Measurements from ENCODE around the gene RPLP1.

The RPLP1 gene

GRCh38 chr15:69500339-69500738 lies 47.7 kb downstream of the RPLP1 start:
- H3K9ac ChIP-seq (ENCODE audit: low read depth, low read length): no peak overlapping the region
- no peaks in the 10 kb centered on the region for H3K9me3 ChIP-seq (ENCODE audit: insufficient read depth, low read depth, low read length)
- peaks cover 8% of the 10 kb centered on the region; the same call in 1 of the 2 replicates for H3K4me1 ChIP-seq (ENCODE audit: insufficient read depth, low read length)
- H3K4me3 ChIP-seq (ENCODE audit: low read length): no peak overlapping the region
- no peaks in the 10 kb centered on the region for H3K27me3 ChIP-seq (ENCODE audit: insufficient read depth, low read length)
- 89% methylated on average over 1 of the region's 1 CpG for WGBS
- H3K36me3 ChIP-seq (ENCODE audit: insufficient read depth, low read length): no peaks in the 10 kb centered on the region
- no peak overlapping the region for H3K27ac ChIP-seq (ENCODE audit: low read depth, low read length)

- Histone ChIP-seq H3K27ac (ENCODE audit: low read depth, low read length) (no peak overlapping the region), H3K9ac (ENCODE audit: low read depth, low read length) (no peak overlapping the region), H3K9me3 (ENCODE audit: insufficient read depth, low read depth, low read length) (no peaks in the 10 kb centered on the region), H3K4me3 (ENCODE audit: low read length) (no peak overlapping the region), H3K36me3 (ENCODE audit: insufficient read depth, low read length) (no peaks in the 10 kb centered on the region), H3K4me1 (ENCODE audit: insufficient read depth, low read length) (peaks cover 8% of the 10 kb centered on the region; the same call in 1 of the 2 replicates), H3K27me3 (ENCODE audit: insufficient read depth, low read length) (no peaks in the 10 kb centered on the region)
- 89% methylated on average over 8 of the region's 8 CpGs for WGBS
These were observed 48.8 kb downstream of the RPLP1 start for GRCh38 chr15:69501456-69501855.

- WGBS: 85% methylated on average over 10 of the region's 10 CpGs
- Histone ChIP-seq H3K9me3 (ENCODE audit: insufficient read depth, low read depth, low read length) (no peaks in the 10 kb centered on the region), H3K27me3 (ENCODE audit: insufficient read depth, low read length) (no peaks in the 10 kb centered on the region), H3K36me3 (ENCODE audit: insufficient read depth, low read length) (no peaks in the 10 kb centered on the region), H3K27ac (ENCODE audit: low read depth, low read length) (no peak overlapping the region), H3K4me3 (ENCODE audit: low read length) (no peak overlapping the region), H3K9ac (ENCODE audit: low read depth, low read length) (no peak overlapping the region), H3K4me1 (ENCODE audit: insufficient read depth, low read length) (peaks cover 6% of the 10 kb centered on the region; the same call in 1 of the 2 replicates)
These were observed 49.9 kb downstream of the RPLP1 start for GRCh38 chr15:69502470-69503045.

- H3K9ac ChIP-seq (ENCODE audit: low read depth, low read length): no peak overlapping the region
- 94% methylated on average over 3 of the region's 3 CpGs for WGBS
- H3K27ac ChIP-seq (ENCODE audit: low read depth, low read length): no peak overlapping the region
- no peaks in the 10 kb centered on the region for H3K9me3 ChIP-seq (ENCODE audit: insufficient read depth, low read depth, low read length)
- peaks cover 5% of the 10 kb centered on the region; the same call in 1 of the 2 replicates for H3K4me1 ChIP-seq (ENCODE audit: insufficient read depth, low read length)
- H3K4me3 ChIP-seq (ENCODE audit: low read length): no peak overlapping the region
- H3K27me3 ChIP-seq (ENCODE audit: insufficient read depth, low read length): no peaks in the 10 kb centered on the region
- no peaks in the 10 kb centered on the region for H3K36me3 ChIP-seq (ENCODE audit: insufficient read depth, low read length)
These were observed 51.9 kb downstream of the RPLP1 start for GRCh38 chr15:69504352-69505040.

Data from HUES64 (cell line).